HG03095 (cell line): ENCODE results near the gene PPP6C.
A peak's percentile ranks its signal among the peaks of the same experiment; 100 is the strongest.
"Not testable (repeated sequence)": the region's sequence is repeated elsewhere in the genome, so short reads cannot be mapped to it uniquely, and the experiment has no call there.

Experiments
- ATAC-seq: cut with Tn5 transposase; IDR thresholded peaks from one replicate; pipeline ENCODE4 v1.9.1; 2021; ENCODE audit warnings: moderate library complexity; ENCODE audit not compliant: unreplicated experiment

PPP6C gene

DNA sequence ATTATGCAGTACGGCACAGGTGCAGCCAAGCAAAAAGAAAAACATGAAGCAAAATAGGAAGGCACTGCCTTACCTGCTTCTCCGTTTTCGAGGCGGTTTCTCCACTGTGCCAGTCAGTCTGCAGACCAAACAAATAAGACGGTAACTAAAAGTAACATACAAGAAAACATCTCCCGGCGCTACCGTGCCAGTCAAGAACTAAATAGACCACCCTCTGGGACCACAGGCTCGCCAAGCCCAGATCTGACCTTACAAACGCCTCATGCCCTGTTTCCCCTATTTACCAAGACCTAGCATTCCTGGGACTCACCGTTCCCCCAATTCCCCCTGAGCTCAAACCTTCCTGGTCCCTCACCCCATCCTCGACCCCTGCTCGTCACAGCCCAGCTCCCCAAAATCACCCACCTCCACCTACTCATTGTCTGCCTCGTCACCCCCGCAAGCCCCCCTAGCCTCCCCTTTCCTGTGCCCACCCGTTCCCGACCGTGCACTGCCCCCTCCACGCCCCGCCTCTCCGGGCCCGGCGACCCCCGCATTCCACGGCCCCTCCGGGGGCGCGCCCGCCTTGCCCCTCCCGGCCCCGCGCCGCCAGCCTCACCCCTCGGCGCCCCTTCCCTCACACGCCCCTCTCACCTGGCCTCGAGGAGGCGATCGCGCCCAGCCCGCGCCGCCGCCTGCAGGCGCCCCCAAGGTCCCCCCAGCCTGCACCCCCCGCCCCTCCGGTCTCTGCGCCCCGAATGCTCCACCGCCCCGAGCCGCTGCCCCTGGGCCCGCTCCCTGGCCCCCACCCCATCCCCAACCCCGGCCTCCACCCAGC, 46.8 kb downstream of the PPP6C start:
- ATAC-seq = peak; percentile 32

DNA sequence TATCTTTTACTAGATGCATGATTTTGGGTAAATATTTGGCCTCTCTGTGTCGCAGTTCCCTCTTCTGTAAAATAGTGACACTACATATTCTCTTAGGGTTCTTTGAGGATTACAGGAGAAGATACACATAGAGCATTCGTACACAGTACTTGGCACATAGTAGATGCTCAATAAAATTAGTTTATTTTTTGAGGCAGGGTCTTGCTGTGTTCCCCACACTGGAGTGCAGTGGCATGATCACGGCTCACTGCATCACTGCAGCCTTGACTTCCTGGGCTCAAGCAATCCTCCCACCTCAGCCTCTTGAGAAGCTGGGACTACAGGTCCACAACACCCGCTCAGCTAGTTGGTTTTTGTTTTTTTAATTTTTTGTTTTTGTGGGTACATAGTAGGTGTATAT, 47.9 kb downstream of the PPP6C start:
- ATAC-seq = no peak

DNA sequence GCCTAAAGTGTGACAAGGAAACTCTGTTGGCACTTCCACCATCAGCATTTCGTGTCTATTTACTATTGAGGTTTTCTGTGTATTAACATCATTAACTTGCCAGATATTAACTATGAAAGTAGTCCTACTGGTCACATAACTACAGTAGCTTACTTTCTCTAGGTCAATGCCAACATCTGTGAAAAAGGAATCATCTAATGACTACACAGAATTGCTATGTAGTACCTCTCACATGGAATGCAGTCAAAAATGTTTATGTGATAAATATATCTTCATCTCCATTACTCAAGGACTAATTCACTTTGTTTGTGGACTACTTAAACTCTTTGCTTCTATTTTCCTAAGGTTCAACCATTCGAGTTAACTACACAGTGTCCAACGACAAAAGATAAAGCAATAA, 48.4 kb downstream of the PPP6C start:
- ATAC-seq = no peak

DNA sequence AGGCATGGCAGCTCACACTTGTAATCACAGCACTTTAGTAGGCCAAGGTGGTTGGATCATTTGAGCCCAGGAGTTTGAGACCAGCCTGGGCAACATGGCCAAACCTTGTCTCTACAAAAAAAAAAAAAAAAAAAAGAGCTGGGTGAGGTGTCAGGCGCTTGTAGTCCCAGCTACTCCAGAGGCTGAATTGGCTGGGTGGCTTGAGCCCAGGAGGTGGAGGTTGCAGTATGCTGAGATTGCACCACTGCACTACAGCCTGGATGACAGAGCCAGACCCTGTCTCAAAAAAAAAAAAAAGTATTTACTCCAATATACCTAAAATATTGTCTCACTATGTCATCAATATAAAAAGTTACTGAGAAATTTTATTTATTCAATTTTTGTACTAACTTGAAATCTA, 49.0 kb downstream of the PPP6C start:
- no peak for ATAC-seq

DNA sequence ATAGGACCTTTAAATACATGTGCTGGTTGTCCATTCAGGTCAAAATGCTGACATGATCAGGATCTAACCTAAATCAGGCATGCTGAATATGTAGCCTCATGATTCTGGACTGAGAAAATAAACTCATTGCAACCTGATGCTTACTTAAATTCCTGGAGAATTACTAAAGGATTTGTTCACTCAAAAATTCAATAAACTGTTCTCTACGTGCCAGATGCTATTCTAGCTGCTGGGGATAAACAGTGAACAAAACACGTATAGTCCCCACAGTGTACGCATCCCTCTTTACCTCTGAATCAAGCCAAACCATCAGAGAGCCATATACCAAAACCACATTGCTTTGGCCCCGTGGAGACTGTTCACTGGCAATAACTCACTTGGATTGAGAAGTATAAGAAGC, 52.4 kb downstream of the PPP6C start:
- no peak for ATAC-seq

DNA sequence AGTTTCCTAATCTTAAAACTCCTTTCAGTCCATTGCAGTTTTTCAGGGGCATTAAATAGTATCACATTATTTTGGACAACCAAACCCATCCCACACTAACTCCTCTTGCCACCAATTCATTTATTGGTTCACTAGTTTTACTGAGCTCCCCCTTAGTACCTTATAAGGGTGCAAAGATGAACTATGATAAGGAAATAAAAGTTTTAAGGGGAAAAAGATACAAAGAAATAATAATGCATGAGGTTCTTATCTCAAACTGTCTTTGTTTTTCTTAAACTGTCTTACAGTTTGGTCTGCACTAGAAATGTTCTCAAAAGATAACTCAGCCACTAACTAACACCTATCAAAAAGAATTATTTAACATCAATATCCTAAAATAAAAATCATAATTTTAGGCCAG, 54.6 kb downstream of the PPP6C start:
- ATAC-seq = no peak

DNA sequence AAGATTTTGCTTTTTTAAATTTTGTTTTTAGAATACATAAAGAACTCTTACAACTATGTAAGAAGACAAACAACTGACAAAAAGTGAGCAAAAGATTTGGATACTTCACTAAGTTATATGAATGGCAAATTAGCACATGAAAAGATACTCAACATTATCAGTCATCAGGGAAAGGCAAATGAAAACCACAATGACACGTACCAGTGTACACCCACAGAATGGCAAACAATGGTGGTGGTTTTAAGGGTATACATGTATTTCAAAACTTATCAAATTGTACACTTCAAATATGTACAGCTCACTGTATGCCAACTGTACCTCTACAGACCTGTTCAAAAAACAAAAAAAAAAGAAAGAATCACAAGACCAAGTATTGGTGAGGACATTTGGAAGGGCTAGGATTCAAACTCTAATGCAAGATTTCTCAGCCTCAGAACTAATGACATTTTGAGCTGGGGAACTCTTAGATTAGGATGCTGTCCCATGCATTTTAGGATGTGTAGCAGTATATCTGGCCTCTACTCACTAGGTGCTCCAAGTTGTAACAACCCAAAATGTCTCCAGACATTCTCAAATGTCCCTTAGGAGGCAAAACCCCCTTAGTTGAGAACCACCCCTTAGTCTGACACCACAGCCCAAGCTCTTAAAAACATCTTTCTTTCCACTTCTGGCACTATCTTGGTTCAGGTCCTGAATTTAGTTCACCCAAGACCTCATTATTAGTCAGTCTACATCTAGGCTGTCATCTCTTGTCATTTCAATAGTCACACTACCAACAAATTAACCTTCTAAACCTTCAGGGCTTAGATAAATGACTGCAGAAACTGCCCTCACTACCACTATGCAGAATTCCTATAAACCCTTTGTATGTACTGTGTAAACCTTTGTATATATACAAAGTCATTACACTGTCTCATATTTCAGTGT, 55.9 kb downstream of the PPP6C start:
- no peak for ATAC-seq

DNA sequence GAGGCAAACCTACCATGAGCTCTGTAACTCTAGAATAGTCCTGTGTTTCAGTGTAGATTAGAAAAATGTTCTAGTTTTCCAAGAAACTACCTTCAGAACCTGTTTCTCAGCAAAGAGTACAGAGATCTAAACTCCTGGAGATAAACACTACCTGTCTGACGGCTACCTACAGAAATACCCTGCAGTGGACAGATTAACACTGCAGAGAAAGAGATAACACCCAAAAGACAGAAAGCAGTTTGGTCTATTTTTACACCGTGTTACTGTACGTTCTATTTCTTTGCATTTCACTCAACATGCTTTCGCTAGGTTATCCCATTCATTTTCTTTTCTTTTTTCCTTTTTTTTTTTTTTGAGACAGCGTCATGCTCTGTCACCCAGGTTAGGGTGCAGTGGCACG, 57.8 kb downstream of the PPP6C start:
- no peak for ATAC-seq

DNA sequence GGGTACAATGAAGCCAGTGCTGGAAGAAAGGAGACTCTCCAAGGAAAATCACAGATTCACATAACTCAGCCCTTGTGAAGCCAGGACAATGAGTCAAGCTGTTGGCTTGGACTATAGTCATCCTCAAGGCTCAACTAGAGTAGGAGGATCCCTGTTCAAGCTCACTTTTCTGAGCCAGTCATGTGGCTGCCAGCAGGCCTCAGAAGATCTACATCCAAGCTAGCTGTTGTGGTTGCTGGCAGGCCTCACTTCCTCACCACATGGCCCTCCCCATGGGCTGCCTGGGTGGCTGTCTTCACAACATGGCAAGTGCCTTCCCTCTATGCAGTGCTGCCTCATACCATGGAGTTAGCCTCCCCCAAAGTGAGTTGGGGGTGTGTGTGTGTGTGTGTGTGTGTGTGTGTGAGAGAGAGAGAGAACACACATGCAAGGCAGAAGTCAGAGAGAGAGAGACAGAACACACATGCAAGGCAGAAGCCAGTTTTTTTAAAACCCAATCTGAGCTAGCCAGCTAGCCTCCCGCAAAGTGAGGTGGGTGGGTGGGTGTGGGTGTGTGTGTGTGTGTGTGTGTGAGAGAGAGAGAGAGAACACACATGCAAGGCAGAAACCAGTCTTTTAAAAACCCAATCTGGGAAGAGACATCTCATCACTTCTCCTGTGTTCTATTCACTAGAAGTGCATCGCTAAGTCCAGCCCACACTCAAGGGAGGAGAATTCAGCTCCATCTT, 63.4 kb downstream of the PPP6C start:
- peak; percentile 96 for ATAC-seq

DNA sequence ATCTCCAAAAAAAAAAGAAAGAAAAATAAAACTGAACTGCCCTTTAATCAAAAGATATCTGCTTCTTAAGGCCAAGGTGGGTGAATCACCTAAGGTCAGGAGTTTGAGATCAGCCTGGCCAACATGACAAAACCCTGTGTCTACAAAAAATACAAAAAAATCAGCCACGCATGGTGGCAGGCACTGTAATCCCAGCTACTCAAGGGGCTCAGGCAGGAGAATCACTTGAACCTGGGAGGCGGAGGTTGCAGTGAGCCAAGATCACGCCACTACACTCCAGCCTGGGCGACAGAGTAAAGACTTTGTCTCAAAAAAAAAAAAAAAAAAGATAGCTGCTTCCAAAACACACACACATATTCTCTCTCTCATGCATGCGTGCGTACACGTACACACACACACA, 64.1 kb downstream of the PPP6C start:
- ATAC-seq = no peak

DNA sequence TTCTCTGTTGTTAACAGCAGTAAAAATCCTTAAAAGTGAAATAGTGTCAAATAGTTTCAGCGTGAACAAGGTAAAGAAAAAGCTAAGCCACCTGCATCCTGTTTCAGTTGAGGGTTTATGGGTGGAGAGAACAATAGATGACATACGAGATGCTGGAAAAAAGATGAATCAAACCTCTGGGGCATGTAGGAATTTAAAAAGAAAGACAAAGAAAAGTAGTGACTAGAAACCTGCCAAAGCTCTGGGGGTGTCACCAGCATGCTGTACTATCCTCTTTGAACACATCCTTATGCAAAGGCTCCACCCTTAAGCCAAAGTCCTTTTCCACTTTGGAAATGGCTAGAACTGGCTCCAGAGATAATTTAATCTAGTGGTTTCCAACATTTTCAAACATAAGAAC, 68.5 kb downstream of the PPP6C start:
- ATAC-seq = no peak

DNA sequence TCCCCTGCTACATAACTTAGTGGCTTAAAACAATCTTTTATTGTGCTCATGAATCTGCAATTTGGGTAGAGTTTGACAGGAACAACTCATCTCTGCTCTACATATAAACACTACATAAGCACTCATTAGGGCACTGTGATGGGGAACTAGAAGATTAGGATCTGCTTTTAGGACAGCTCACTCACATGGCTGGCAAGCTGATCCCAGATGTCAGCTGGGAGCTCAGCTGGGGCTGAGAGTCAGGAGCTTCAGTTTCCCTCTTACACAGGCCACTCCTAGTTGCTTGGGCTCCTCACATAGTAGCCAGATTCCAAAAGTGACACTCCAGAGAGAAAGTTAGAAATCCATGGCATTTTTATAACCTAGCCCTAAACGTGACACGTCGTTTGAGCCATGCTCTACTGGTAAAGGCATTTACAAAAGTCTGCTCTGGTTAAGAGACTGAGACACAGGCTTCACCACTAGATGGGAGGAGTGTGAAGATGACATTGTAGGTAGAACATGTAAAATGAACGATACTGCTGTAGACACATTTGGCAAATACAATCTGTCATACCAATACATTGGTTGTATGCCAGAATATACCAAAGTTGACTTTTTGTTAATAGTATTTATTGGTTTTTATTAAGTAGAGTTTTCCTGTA, 69.8 kb downstream of the PPP6C start:
- no peak for ATAC-seq

DNA sequence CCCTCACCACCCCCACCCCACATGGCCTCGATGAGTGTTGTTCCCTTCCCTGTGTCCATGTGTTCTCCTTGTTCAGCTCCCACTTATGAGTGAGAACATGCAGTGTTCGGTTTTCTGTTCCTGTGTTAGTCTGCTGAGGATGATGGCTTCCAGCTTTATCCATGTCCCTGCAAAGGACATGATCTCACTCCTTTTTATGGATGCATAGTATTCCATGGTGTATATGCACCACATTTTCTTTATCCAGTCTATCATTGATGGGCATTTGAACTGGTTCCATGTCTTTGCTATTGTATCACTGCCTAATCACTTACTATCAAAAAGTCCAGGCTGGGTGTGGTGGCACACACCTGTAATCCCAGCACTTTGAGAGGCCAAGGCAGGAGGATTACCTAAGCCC, 70.9 kb downstream of the PPP6C start:
- not testable (repeated sequence) for ATAC-seq

DNA sequence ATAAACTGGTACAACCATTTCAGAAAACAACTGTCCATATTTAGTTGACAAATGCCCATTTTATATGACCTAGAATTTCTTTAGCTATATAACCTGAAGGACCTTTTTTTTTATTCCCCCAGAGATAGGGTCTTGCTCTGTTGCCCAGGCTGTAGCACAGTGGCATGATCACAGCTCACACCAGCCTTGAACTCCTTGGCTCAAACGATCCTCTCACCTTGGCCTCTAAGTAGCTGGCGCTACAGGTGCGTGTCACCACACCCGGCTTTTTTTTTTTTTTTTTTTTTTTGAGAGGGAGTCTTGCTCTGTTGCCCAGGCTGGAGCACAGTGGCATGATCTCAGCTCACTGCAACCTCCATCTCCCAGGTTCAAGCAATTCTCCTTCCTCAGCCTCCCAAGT, 75.1 kb downstream of the PPP6C start:
- not testable (repeated sequence) for ATAC-seq

DNA sequence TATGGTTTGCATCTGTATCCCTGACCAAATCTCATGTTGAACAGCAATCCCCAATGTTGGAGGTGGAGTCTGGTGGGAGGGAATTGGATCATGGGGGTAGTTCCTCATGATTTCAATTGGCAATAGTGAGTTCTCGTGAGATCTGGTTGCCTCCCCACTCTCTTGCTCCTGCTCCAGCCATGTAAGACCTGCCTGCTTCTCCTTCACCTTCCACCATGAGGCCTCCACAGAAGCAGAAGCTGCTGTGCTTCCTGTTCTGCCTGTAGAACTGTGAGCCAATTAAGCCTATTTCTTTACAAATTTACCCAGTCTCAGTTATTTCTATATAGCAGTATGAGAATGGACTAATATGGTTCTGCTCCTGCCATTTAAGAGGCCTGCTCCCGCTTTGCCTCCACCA, 79.1 kb downstream of the PPP6C start:
- ATAC-seq = no peak

DNA sequence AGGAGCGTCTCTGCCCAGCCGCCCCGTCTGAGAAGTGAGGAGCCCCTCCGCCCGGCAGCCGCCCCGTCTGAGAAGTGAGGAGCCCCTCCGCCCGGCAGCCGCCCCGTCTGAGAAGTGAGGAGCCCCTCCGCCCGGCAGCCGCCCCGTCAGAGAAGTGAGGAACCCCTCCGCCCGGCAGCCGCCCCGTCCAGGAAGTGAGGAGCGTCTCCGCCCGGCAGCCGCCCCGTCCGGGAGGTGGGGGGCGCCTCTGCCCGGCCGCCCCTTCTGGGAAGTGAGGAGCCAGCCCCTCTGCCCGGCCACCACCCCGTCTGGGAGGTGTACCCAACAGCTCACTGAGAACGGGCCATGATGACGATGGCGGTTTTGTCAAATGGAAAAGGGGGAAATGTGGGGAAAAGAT, 81.1 kb downstream of the PPP6C start:
- ATAC-seq = not testable (repeated sequence)

DNA sequence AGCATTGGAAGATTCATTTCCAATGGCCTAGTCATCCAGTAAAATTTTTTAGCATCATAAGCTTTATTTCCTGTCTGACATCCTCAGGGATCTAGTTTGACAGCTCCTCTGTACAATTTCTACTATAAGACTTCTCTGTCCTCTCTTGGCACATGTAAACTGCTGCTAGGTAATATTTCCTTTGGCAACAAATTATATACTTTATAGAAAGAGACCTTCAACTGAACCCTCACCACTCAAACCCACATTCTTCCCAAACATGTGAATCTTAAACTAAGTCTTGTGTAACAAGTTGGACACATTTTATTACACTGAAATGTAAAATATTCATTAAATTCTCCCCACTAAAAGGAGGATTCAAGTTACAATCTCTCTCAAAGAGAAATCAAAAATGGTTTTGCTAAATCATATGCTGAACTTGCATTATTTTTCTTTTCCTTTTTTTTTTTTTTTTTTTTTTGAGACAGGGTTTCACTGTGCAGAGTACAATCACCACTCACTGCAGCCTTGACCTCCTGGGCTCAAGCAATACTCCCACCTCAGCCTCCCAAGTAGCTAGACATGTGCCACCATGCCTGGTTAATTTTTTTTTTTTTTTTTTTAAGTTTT, 83.2 kb downstream of the PPP6C start:
- ATAC-seq = no peak

DNA sequence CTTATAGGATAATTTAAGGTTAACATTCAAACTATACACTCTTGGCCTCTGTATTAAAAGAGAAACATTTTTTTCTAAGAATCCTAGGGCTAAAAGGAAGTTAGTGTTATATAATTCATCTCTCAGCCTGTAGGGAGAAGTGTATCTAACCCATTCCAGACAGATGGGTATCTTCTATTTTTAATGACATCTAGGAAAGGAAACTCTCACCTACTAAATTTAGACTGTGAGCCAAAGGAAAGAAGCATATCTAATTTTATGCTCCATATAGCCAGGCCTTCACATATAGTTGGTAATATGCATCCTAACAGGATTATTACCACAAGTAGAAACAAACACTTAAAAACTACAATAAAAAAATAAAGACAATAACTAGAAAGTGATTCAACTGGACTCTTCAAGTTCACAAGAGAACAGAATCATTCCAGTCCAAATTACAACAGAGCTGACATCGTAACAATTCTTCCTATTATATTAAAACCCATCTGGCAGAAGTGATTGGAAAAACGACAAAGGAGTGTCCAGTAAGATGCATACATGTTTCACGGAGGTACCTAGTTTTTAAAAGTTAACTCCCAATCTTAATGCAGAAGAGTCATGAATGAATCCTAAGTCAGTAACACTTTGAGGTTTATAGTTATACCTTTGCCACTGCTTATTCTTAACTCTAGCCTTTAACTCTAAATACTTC, 85.7 kb downstream of the PPP6C start:
- ATAC-seq = no peak

DNA sequence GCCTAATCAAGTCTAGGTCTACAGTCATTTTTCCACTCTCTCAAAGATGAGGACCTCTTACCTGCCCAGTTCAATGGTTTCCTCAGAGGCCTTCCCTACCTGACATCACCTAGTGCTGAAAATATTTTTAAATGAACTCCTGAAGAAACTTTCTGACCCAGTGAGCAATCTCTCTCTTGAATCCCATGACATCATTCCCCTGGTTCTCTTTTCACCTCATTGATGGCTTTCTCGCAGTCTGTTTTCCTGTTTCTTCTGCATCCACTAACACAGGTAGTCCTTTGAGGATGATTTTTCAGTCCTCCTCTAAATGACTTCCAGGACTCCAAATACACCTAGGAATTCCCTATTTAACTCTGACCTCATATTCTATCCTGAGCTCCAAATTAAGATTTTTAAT, 86.6 kb downstream of the PPP6C start:
- no peak for ATAC-seq

DNA sequence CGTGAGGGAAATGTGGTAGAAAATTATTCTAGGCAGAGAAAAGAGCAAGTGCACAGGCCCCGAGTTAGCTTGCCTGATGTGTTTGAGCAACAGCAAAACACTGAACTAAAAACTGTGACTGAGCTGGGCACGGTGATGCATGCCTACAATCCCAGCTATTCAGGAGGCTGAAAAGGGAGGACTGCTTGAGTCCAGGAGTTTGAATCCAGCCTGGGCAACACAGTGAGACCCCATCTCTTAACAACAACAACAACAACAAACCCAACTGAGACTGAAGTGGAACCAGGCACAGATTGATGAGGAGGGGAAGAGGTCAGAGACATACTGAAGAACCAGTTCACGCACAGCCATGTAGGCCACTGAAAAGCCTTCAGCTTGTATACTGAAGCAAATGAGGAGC, 88.8 kb downstream of the PPP6C start:
- ATAC-seq = no peak
